ENCODE data around the gene TIAL1.
"Not testable (repeated sequence)": the region's sequence is repeated elsewhere in the genome, so short reads cannot be mapped to it uniquely, and the experiment has no call there.

TIAL1 gene

DNA sequence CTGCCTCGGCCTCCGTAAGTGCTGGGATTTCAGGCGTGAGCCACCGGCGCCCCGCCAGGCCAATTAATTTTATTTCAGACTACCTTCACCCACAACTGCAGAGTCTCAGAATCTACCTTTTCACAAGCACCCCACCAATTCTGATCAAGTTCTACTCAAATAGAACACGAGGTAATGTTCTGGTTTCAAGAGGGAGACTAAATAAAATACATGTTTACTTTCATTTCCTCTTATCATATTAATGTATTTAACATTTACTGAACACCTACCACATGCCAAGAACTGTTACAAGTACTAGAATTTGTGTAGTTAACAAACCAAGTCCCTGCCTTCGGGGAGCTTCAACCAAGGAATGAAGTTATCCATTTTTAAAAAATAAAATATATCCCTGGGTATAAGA is 28.8 kb downstream of the TIAL1 start:
- DNase-seq, result no peak
- intact Hi-C loops (cut with DNase I), result no loop called here

DNA sequence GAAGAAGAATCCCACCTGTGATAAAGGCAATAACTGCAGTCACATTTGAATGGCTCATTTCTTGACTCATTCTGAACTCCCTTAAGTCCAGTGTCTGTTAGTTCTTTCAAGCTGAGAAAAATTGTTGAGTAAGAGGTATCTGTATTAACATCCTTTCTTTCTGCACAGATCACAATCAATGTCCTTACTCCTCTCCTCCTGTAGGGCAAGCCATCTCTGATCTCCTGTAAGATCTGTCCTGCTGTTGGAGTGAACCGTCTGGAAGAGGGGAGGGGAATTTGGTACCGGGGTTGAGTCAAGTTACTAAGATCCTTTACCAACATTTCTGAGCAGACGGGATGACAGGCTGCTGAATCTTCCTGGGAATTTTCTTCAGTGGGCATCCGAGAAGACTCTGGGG is 34.7 kb downstream of the TIAL1 start:
- intact Hi-C loops (cut with DNase I), result no loop called here
- no peak for DNase-seq

- DNase-seq, result not testable (repeated sequence)
These were observed 37.3 kb downstream of the TIAL1 start for GRCh38 chr10:119559511-119559910.

DNA sequence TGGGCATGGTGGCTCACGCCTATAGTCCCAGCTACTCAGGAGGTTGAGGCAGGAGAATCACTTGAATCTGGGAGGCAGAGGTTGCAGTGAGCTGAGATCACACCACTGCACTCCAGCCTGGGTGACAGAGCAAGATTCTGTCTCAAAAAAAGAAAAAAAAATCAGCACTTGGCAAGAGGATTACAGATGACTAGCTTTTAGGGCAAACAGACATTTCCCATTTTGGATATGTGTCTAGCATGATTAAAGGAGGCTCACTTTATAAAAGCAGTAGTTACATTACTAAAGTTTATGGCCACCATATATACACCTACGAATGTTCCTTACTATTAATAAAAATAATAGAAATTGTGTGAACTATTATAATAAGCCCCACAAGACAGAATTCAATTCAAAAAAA is 40.7 kb downstream of the TIAL1 start:
- intact Hi-C loops (cut with DNase I); DNase-seq: not testable (repeated sequence)

More at GRCh38 chr10:119559511-119559910, 37.3 kb downstream of the TIAL1 start:
- intact Hi-C loops (cut with DNase I), result not testable (repeated sequence)

DNA sequence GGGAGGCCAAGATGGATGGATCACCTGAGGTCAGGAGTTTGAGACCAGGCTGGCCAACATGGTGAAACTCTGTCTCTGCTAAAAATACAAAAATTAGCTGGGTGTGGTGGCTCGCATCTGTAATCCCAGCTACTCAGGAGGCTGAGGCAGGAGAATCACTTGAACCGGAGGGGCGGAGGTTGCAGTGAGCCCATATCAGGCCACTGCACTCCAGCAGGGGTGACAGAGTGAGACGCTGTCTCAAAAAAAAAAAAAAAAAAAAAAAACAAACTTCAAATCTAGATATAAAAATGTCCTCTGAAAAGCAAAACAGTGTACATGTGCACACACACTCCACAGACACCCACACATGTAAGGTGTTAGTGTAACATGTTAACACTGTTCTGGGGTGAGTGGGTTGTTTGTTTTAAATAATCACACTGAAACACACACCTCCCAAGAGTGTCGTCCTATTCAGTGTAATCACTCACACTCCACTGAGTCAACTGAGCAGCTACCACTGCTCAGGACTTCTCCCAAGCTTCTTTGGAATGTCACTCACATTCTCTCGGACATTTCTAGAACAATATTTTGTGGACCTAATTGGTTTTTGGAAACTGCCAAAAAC is 41.5 kb downstream of the TIAL1 start:
- intact Hi-C loops (cut with DNase I), result no loop called here
- no peak for DNase-seq

DNA sequence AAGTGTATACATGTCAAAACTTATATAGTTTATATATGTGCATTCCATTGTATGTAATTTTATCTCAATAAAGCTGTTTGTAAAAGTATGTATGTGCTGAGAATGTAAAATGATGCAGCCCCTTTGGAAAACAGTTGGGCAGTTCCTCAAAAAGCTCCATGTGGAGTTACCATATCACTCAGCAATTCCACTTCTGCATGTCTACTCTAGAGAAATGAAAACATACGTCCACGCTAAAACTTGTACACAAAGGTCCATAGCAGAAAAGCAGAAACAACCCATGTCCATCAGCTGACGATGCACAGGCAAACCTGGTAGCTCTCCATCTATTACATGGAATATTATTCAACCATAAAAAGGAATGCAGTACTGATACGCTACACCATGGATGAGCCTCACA is 45.9 kb downstream of the TIAL1 start:
- intact Hi-C loops (cut with DNase I), result no loop called here

DNA sequence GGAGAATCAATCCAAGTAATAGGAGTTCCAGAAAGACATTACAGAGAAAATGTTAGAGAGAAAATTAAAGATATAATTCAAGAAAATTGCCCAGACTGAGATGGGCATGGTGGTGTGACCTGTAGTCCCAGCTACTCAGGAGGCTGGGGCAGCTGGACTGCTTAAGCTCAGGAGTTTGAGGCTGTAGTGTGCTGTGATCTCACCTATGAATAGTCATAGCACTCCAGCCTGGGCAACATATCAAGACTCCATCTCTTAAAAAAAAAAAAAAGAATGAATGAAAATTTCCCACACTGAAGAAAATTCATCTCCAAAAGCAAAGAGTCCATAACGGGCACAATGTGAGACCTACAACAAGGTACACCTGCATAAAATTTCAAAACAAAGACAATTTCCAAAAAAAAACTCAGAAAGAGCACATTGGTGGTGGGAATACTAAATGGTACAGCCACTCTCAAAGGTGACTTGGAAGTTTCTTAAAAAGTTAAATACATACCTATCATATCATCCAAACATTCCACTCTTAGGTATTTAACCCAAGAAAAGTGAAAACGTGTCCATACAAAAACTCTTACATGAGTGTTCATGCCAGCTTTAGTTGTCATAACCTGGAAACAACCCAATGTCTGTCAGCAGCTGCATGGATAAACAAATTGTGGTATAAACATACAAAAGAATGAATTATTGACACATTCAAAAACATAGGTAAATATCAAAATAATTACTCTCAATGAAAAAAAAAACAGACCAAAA is 47.3 kb downstream of the TIAL1 start:
- intact Hi-C loops (cut with DNase I), result no loop called here
- peak in 1 of 42 donors; percentile 14 for DNase-seq

More for the DNA sequence above, 45.9 kb downstream of the TIAL1 start:
- DNase-seq, result peak in 1 of 42 donors; percentile 35

- intact Hi-C loops (cut with DNase I), result no loop called here
- DNase-seq, result no peak
These were observed 50.8 kb downstream of the TIAL1 start for GRCh38 chr10:119546009-119546408.

DNA sequence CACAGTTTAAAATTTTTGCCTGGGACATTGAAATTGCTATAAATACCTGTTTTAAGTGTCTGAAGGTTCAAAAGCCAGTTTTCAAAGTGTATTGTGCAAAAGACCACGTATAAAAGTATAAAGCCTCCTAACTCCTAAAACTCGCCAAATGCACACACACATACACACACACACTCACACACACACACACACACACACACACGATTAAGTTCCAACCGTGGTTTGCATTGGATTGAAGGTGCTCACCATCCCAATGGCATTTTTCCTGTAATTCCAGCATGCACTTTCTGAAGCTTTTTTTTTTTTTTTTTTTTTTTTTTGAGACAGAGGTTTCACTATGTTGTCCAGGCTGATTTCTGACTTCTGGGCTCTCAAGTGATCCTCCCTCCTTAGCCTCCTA is 51.5 kb downstream of the TIAL1 start:
- no peak for DNase-seq
- intact Hi-C loops (cut with DNase I), result no loop called here

DNA sequence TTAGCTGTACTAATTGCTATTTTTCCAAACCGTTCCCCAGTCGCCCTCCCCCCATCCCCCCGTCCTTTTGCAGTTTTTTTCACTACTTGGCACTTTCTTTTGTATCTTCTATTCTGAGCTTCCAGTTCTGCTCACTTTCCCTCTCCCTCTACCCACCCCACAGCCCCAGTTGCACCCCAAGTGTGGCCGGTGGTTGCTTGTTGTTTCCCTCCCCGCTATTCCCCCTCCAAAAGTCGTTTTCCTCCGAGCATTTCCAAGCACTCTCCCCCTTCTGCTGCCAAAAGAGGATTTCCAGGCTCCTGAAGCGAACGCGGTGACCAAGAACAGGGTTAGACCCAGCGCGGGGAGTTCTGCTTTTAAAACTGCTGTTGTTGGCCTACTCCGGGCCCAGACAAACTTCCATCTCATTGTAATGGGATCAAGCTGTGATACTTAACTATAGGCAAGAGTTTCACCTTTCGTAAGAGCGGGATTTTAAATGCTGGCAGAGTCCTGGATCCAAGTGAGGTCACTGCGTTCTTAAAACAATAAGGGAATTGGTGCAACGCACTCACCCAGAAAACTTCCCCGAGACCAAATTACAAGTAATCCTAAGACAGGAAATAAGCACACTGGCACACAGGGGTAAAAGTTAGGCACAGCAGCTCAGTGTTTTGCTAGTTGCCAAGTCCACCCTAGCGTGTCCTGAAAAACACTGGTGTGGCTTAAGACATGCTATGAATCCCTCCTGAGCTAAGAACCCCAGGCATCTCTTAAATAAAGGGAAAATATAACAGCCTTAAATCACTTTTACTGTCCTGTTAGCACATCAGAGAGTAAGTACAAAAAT is 52.7 kb downstream of the TIAL1 start:
- intact Hi-C loops (cut with DNase I), result no loop called here
- no peak for DNase-seq

DNA sequence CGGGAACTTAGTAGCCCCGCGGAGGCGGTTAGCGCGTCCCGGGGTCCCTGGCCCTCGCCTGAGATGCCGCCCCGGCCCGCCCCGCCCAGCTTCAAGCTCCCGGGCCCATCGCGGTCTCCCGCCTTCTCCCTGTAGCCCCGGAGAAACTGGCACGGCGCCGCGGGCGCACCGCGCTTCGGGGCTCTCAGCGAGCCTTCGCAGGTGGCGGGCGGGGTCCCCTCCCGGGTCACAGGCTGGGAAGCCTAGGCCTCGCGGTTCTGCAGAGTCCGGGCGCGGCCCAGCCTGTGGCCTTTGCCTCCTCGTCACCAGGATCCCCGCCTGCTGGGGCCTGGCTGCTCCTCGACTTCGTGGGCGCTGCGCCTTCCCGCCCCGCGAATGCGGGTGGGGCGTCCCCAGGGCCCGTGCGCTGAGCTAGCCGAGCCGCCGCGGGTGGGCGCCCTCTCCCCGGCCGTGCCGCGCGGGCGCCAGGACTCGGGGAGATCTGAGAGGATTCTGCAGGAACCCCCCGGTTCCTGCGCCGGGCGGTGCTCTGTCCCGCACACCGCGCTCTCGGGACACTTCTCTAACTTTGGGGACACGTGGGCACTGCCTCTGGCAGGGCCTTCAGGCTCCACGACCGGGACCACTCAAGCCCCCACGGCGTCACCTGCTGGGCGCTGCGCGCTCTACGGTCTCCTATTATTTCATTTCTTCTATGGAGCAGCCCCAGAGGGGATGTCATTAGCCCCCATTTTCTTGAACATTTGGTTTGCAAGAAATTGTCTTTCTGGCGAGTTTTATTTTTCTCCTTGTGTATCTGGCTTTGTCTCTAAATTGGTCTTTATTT is 53.6 kb downstream of the TIAL1 start:
- peak in 30 of 42 donors; percentile 19 to 63 (median 31) for DNase-seq
- intact Hi-C loops (cut with DNase I), result no loop called here

- peak; percentile 9 to 85 (median 64) for DNase-seq
- intact Hi-C loops (cut with DNase I), result no loop called here
These were observed 54.3 kb downstream of the TIAL1 start, which contains the start of gene RGS10 for GRCh38 chr10:119542357-119542987. RGS10 (minus strand) TSS chr10:119542719; CDS start chr10:119542638, 81 bp downstream.

DNA sequence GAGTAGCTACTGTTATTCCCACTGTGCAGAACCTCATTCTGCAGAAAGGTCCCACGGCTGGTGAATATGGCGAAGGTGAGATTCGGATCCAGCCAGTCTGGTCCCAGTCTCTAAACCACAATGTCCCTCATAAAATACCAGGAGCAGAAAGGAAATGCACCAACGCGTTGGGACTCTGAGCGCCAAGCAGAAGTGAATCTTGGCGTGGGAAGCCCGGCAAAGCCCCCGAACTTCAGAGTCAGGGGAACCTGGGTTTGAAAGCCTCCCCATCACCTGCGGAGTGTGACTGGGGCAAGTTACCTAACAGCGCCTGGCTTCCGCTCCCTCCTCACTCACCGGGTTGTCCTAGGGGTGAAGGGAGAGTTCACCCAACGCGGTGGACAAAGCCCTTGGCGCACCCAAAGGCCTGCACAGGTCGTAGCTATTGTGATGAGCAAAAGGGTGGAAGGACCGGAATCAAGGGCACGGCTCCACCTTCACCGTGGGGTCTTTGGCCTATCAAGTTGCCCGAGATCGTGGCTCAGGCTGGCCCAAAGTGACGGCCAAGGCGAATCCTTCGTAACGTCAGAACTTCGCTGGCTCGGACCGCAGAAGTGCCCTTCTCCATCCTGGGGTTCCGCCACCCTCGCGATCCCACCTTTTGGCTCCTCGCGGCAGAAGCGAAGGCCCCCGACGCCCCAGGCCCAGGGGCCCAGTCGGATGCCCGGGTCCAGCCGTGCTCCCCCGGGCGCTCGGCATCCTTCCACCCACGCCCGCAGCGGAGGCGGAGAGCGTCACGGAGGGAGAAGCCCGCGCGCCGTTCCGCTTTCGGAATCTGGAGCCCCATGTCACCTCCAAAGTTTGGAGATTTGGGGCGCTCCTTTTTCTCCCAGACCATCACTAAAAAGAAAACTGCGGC is 55.1 kb downstream of the TIAL1 start:
- DNase-seq, result peak in 5 of 42 donors; percentile 16 to 53 (median 34)
- intact Hi-C loops (cut with DNase I), result no loop called here

GRCh38 chr10:119541046-119541445 is 55.7 kb downstream of the TIAL1 start:
- intact Hi-C loops (cut with DNase I), result no loop called here
- no peak for DNase-seq

DNA sequence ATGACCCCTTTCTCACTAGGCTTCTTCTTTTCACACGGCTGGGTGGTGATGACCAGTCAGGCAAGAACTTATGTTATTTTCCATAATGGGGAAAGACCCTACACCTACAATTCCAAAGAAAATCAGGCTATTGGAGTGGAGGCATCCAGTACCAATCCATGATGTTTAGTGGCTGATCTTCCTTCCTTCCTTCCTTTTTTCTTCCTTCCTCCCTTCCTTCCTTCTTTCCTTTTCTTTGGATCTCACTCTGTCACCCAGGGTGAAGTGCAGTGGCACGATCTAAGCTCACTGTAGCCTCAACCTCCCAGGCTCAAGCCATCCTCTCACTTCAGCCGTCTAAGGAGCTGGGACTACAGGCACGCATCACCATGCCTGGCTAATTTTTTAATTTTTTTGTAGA is 56.7 kb downstream of the TIAL1 start:
- intact Hi-C loops (cut with DNase I), result no loop called here
- DNase-seq, result no peak

- intact Hi-C loops (cut with DNase I), result no loop called here
- no peak for DNase-seq
These were observed 57.4 kb downstream of the TIAL1 start for GRCh38 chr10:119539359-119539825.

GRCh38 chr10:119538632-119539358 is 58.0 kb downstream of the TIAL1 start:
- intact Hi-C loops (cut with DNase I), result no loop called here
- DNase-seq, result no peak
